Parathyroid adenoma (tissue), 2 donors: ENCODE measurements around the gene B3GNT2.

Experiments
- H2AFZ ChIP-seq: fragments of 300-600 bp; sonication (generic); one replicate; pipeline ENCODE4 v1.7.0; 2017; ENCODE audit warnings: antibody characterized with exemption, mild to moderate bottlenecking
- H3K27ac ChIP-seq: fragments of 300-600 bp; sonication (generic); one replicate; pipeline ENCODE4 v1.7.0; 2017
- H3K27me3 ChIP-seq: fragments of 300-600 bp; sonication (generic); one replicate; pipeline ENCODE4 v1.7.0; 2017; ENCODE audit warnings: low read length; ENCODE audit not compliant: control insufficient read depth, insufficient read depth
- H3K36me3 ChIP-seq: fragments of 300-600 bp; sonication (generic); one replicate; pipeline ENCODE4 v1.7.0; 2017; ENCODE audit warnings: low read length; ENCODE audit not compliant: control insufficient read depth, insufficient read depth
- H3K4me1 ChIP-seq: fragments of 300-600 bp; sonication (generic); one replicate; pipeline ENCODE4 v1.7.0; 2017; ENCODE audit warnings: control low read depth
- H3K4me2 ChIP-seq: fragments of 300-600 bp; sonication (generic); one replicate; pipeline ENCODE4 v1.7.0; 2017; ENCODE audit warnings: low read length
- H3K4me3 ChIP-seq: fragments of 300-600 bp; sonication (generic); one replicate; pipeline ENCODE4 v1.7.0; 2017; ENCODE audit warnings: low read depth, low read length
- H3K79me2 ChIP-seq: fragments of 300-600 bp; sonication (generic); one replicate; pipeline ENCODE4 v1.7.0; 2017; ENCODE audit warnings: control low read depth
- H3K9ac ChIP-seq: fragments of 300-600 bp; sonication (generic); one replicate; pipeline ENCODE4 v1.7.0; 2017; ENCODE audit warnings: mild to moderate bottlenecking
- H3K9me3 ChIP-seq: fragments of 300-600 bp; sonication (generic); one replicate; pipeline ENCODE4 v1.7.0; 2017; ENCODE audit warnings: low read length; ENCODE audit not compliant: control insufficient read depth
- CTCF ChIP-seq: fragments of 300-600 bp; sonication (generic); IDR thresholded peaks from one replicate; pipeline ENCODE4 v1.7.0; 2017; ENCODE audit warnings: antibody characterized with exemption, mild to moderate bottlenecking
- donor health status: primary hyperparathyroidism.

Gene B3GNT2

GRCh38 chr2:62227386-62228075, 31.6 kb downstream of the B3GNT2 start:
- H3K4me3 ChIP-seq: no peak overlapping the region
- no peaks in the 10 kb centered on the region for H3K27me3 ChIP-seq
- no peak overlapping the region for H3K27ac ChIP-seq
- no peak overlapping the region for H3K9ac ChIP-seq
- H3K9me3 ChIP-seq: no peaks in the 10 kb centered on the region
- H3K4me2 ChIP-seq: no peak overlapping the region
- TF ChIP-seq CTCF: no peak
- no peaks in the 10 kb centered on the region for H3K79me2 ChIP-seq
- no peaks in the 10 kb centered on the region for H3K36me3 ChIP-seq
- H3K4me1 ChIP-seq: no peaks in the 10 kb centered on the region
- no peak overlapping the region for H2AFZ ChIP-seq

GRCh38 chr2:62229082-62229605, 33.2 kb downstream of the B3GNT2 start:
- H3K36me3 ChIP-seq: no peaks in the 10 kb centered on the region
- no peaks in the 10 kb centered on the region for H3K79me2 ChIP-seq
- no peak for TF ChIP-seq CTCF

GRCh38 chr2:62231541-62231940, 35.6 kb downstream of the B3GNT2 start:
- Histone ChIP-seq H2AFZ (no peak overlapping the region), H3K27me3 (no peaks in the 10 kb centered on the region), H3K36me3 (no peaks in the 10 kb centered on the region), H3K27ac (no peak overlapping the region), H3K4me2 (no peak overlapping the region), H3K9me3 (no peaks in the 10 kb centered on the region), H3K9ac (no peak overlapping the region), H3K79me2 (no peaks in the 10 kb centered on the region), H3K4me3 (no peak overlapping the region), H3K4me1 (no peaks in the 10 kb centered on the region)
- TF ChIP-seq CTCF: no peak

More at GRCh38 chr2:62229082-62229605, 33.2 kb downstream of the B3GNT2 start:
- Histone ChIP-seq H3K4me3 (no peak overlapping the region), H2AFZ (no peak overlapping the region), H3K27ac (no peak overlapping the region), H3K27me3 (no peaks in the 10 kb centered on the region), H3K9me3 (no peaks in the 10 kb centered on the region), H3K4me2 (no peak overlapping the region), H3K9ac (no peak overlapping the region), H3K4me1 (no peaks in the 10 kb centered on the region)

- Histone ChIP-seq H3K9ac (no peak overlapping the region), H3K36me3 (no peaks in the 10 kb centered on the region), H3K27ac (no peak overlapping the region), H3K27me3 (no peaks in the 10 kb centered on the region), H3K79me2 (no peaks in the 10 kb centered on the region), H3K4me3 (no peak overlapping the region), H3K4me2 (no peak overlapping the region), H3K9me3 (no peaks in the 10 kb centered on the region), H3K4me1 (no peaks in the 10 kb centered on the region), H2AFZ (no peak overlapping the region)
- no peak for TF ChIP-seq CTCF
Observed at GRCh38 chr2:62234755-62235655, 39.1 kb downstream of the B3GNT2 start.
